ENCODE measurements around the gene INSR.

The INSR gene

GRCh38 chr19:7088999-7089398 is 205.2 kb downstream of the INSR start:
- DNase-seq, result no peak
- no peaks in the 10 kb centered on the region for H3K4me1 ChIP-seq (ENCODE audit: control insufficient read depth, insufficient read depth, low read length, poor library complexity, severe bottlenecking)
- H3K9me3 ChIP-seq (ENCODE audit: control insufficient read depth, low read length), result peaks cover 48% of the 10 kb centered on the region
- H3K27ac ChIP-seq (ENCODE audit: insufficient read depth, low read length, poor library complexity, severe bottlenecking), result no peak overlapping the region
- H3K27me3 ChIP-seq (replicated peaks; ENCODE audit: control insufficient read depth, insufficient read depth, low read length, poor library complexity, severe bottlenecking), result no peaks in the 10 kb centered on the region
- H3K4me3 ChIP-seq (ENCODE audit: insufficient read depth, low read depth, low read length, poor library complexity, severe bottlenecking), result no peak overlapping the region
- peaks cover 14% of the 10 kb centered on the region for H3K36me3 ChIP-seq (ENCODE audit: control insufficient read depth, insufficient read depth, low read length)

- peak overlapping the region; percentile 6 for H3K4me3 ChIP-seq (ENCODE audit: insufficient read depth, low read depth, low read length, poor library complexity, severe bottlenecking)
Observed at GRCh38 chr19:7083076-7083956, 210.9 kb downstream of the INSR start.

DNA sequence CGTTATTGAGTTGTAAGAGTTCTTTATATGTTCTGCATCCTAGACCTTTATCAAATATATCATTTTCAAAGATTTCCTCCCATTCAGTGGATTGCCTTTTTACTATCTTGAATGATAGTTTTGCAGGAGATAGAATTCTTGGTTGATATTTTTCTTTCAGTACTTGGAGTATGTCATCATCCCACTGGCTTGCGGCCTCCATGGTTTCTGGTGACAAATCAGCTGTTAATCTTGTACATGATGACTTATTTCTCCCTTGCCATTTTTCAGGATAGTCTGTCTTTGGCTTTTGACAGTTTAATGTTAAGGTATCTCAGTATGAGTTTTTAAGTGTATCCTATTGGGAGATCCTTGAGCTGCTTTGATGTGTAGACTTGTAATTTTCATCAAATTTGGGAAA is 216.2 kb downstream of the INSR start:
- Histone ChIP-seq H3K27ac (ENCODE audit: insufficient read depth, low read length, poor library complexity, severe bottlenecking) (no peak overlapping the region), H3K4me3 (ENCODE audit: insufficient read depth, low read depth, low read length, poor library complexity, severe bottlenecking) (no peak overlapping the region), H3K9me3 (ENCODE audit: control insufficient read depth, low read length) (peaks cover 37% of the 10 kb centered on the region), H3K27me3 (replicated peaks; ENCODE audit: control insufficient read depth, insufficient read depth, low read length, poor library complexity, severe bottlenecking) (no peaks in the 10 kb centered on the region), H3K36me3 (ENCODE audit: control insufficient read depth, insufficient read depth, low read length) (peaks cover 100% of the 10 kb centered on the region), H3K4me1 (ENCODE audit: control insufficient read depth, insufficient read depth, low read length, poor library complexity, severe bottlenecking) (no peaks in the 10 kb centered on the region)
- no peak for DNase-seq

More at GRCh38 chr19:7083076-7083956, 210.9 kb downstream of the INSR start:
- no peaks in the 10 kb centered on the region for H3K4me1 ChIP-seq (ENCODE audit: control insufficient read depth, insufficient read depth, low read length, poor library complexity, severe bottlenecking)
- H3K9me3 ChIP-seq (ENCODE audit: control insufficient read depth, low read length), result peaks cover 85% of the 10 kb centered on the region
- H3K27ac ChIP-seq (ENCODE audit: insufficient read depth, low read length, poor library complexity, severe bottlenecking), result no peak overlapping the region
- no peak for DNase-seq
- peaks cover 71% of the 10 kb centered on the region for H3K36me3 ChIP-seq (ENCODE audit: control insufficient read depth, insufficient read depth, low read length)
- no peaks in the 10 kb centered on the region for H3K27me3 ChIP-seq (replicated peaks; ENCODE audit: control insufficient read depth, insufficient read depth, low read length, poor library complexity, severe bottlenecking)

GRCh38 chr19:7076151-7076550 is 218.1 kb downstream of the INSR start:
- peaks cover 18% of the 10 kb centered on the region for H3K9me3 ChIP-seq (ENCODE audit: control insufficient read depth, low read length)
- no peak overlapping the region for H3K4me3 ChIP-seq (ENCODE audit: insufficient read depth, low read depth, low read length, poor library complexity, severe bottlenecking)
- H3K27ac ChIP-seq (ENCODE audit: insufficient read depth, low read length, poor library complexity, severe bottlenecking), result no peak overlapping the region
- H3K27me3 ChIP-seq (replicated peaks; ENCODE audit: control insufficient read depth, insufficient read depth, low read length, poor library complexity, severe bottlenecking), result no peaks in the 10 kb centered on the region
- H3K4me1 ChIP-seq (ENCODE audit: control insufficient read depth, insufficient read depth, low read length, poor library complexity, severe bottlenecking), result no peaks in the 10 kb centered on the region
- DNase-seq, result no peak
- peaks cover 94% of the 10 kb centered on the region for H3K36me3 ChIP-seq (ENCODE audit: control insufficient read depth, insufficient read depth, low read length)

- peaks cover 5% of the 10 kb centered on the region for H3K9me3 ChIP-seq (ENCODE audit: control insufficient read depth, low read length)
- peaks cover 82% of the 10 kb centered on the region for H3K36me3 ChIP-seq (ENCODE audit: control insufficient read depth, insufficient read depth, low read length)
Observed at GRCh38 chr19:7074705-7075282, 219.4 kb downstream of the INSR start.

GRCh38 chr19:7072541-7072940 is 221.7 kb downstream of the INSR start:
- H3K27me3 ChIP-seq (replicated peaks; ENCODE audit: control insufficient read depth, insufficient read depth, low read length, poor library complexity, severe bottlenecking), result no peaks in the 10 kb centered on the region
- peaks cover 59% of the 10 kb centered on the region for H3K36me3 ChIP-seq (ENCODE audit: control insufficient read depth, insufficient read depth, low read length)
- H3K9me3 ChIP-seq (ENCODE audit: control insufficient read depth, low read length), result no peaks in the 10 kb centered on the region
- peaks cover 9% of the 10 kb centered on the region for H3K4me1 ChIP-seq (ENCODE audit: control insufficient read depth, insufficient read depth, low read length, poor library complexity, severe bottlenecking)
- H3K27ac ChIP-seq (ENCODE audit: insufficient read depth, low read length, poor library complexity, severe bottlenecking), result no peak overlapping the region
- DNase-seq, result no peak
- no peak overlapping the region for H3K4me3 ChIP-seq (ENCODE audit: insufficient read depth, low read depth, low read length, poor library complexity, severe bottlenecking)

More at GRCh38 chr19:7074705-7075282, 219.4 kb downstream of the INSR start:
- Histone ChIP-seq H3K27ac (ENCODE audit: insufficient read depth, low read length, poor library complexity, severe bottlenecking) (no peak overlapping the region), H3K4me1 (ENCODE audit: control insufficient read depth, insufficient read depth, low read length, poor library complexity, severe bottlenecking) (peaks cover 7% of the 10 kb centered on the region), H3K27me3 (replicated peaks; ENCODE audit: control insufficient read depth, insufficient read depth, low read length, poor library complexity, severe bottlenecking) (no peaks in the 10 kb centered on the region), H3K4me3 (ENCODE audit: insufficient read depth, low read depth, low read length, poor library complexity, severe bottlenecking) (no peak overlapping the region)
- no peak for DNase-seq

DNA sequence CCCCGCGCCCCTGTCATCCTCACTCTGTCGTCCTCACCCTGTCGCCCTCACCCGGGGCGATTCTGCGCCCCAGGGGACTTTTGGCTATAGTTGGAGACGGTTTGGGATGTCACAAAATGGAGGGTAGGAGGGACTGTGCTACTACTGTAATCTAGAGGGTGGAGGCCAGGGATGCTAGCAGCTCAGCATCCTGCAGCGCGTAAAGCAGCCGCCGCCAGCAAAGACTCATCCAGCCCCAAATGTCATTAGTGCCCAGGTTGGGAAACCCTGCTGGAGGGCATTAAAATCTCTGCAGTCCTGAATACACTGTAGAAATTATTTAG is 224.3 kb downstream of the INSR start:
- Histone ChIP-seq H3K27me3 (replicated peaks; ENCODE audit: control insufficient read depth, insufficient read depth, low read length, poor library complexity, severe bottlenecking) (no peaks in the 10 kb centered on the region), H3K27ac (ENCODE audit: insufficient read depth, low read length, poor library complexity, severe bottlenecking) (peak overlapping the region; percentile 90), H3K4me1 (ENCODE audit: control insufficient read depth, insufficient read depth, low read length, poor library complexity, severe bottlenecking) (peaks cover 9% of the 10 kb centered on the region), H3K4me3 (ENCODE audit: insufficient read depth, low read depth, low read length, poor library complexity, severe bottlenecking) (peak overlapping the region; percentile 97), H3K9me3 (ENCODE audit: control insufficient read depth, low read length) (no peaks in the 10 kb centered on the region), H3K36me3 (ENCODE audit: control insufficient read depth, insufficient read depth, low read length) (peaks cover 33% of the 10 kb centered on the region)
- no peak for DNase-seq

GRCh38 chr19:7069042-7069903 is 224.9 kb downstream of the INSR start, which contains the start of gene ZNF557:
ZNF557 (plus strand) TSS chr19:7069703; CDS start chr19:7075075, 5,372 bp downstream.
- Histone ChIP-seq H3K4me3 (ENCODE audit: insufficient read depth, low read depth, low read length, poor library complexity, severe bottlenecking) (peak within 1 kb of the TSS; percentile 97), H3K36me3 (ENCODE audit: control insufficient read depth, insufficient read depth, low read length) (peaks cover 27% of the 10 kb centered on the region), H3K27me3 (replicated peaks; ENCODE audit: control insufficient read depth, insufficient read depth, low read length, poor library complexity, severe bottlenecking) (no peaks in the 10 kb centered on the region), H3K4me1 (ENCODE audit: control insufficient read depth, insufficient read depth, low read length, poor library complexity, severe bottlenecking) (peaks cover 9% of the 10 kb centered on the region), H3K27ac (ENCODE audit: insufficient read depth, low read length, poor library complexity, severe bottlenecking) (peak within 1 kb of the TSS; percentile 90), H3K9me3 (ENCODE audit: control insufficient read depth, low read length) (no peaks in the 10 kb centered on the region)
- DNase-seq, result peak; percentile 97 to 99 (median 98)

- H3K9me3 ChIP-seq (ENCODE audit: control insufficient read depth, low read length), result no peaks in the 10 kb centered on the region
- H3K36me3 ChIP-seq (ENCODE audit: control insufficient read depth, insufficient read depth, low read length), result peaks cover 20% of the 10 kb centered on the region
- peak overlapping the region; percentile 90 for H3K27ac ChIP-seq (ENCODE audit: insufficient read depth, low read length, poor library complexity, severe bottlenecking)
- no peak for DNase-seq
- no peak overlapping the region for H3K4me3 ChIP-seq (ENCODE audit: insufficient read depth, low read depth, low read length, poor library complexity, severe bottlenecking)
- peaks cover 9% of the 10 kb centered on the region for H3K4me1 ChIP-seq (ENCODE audit: control insufficient read depth, insufficient read depth, low read length, poor library complexity, severe bottlenecking)
- no peaks in the 10 kb centered on the region for H3K27me3 ChIP-seq (replicated peaks; ENCODE audit: control insufficient read depth, insufficient read depth, low read length, poor library complexity, severe bottlenecking)
Observed at GRCh38 chr19:7068599-7068998, 225.6 kb downstream of the INSR start.
